Endothelial cell of umbilical vein (primary cell): Measurements from ENCODE around the gene CIDEA.
"Not testable (repeated sequence)": the region's sequence is repeated elsewhere in the genome, so short reads cannot be mapped to it uniquely, and the experiment has no call there.

Source experiments
- EZH2 ChIP-seq: IDR thresholded peaks from 2 replicates; pipeline ENCODE4 v1.6.1; 2012; ENCODE audit warnings: borderline replicate concordance, low read depth, mild to moderate bottlenecking, moderate library complexity, low read length, inconsistent platforms; ENCODE audit not compliant: severe bottlenecking
- JUN ChIP-seq: IDR thresholded peaks from 2 replicates; pipeline ENCODE4 v1.6.1; 2011; ENCODE audit warnings: borderline replicate concordance, low read depth; ENCODE audit not compliant: insufficient read length, insufficient read depth
- TF ChIP-seq, protein P1 (sequence below), 2 donors: IDR thresholded peaks; 1 replicate in 1 of 2; 2 replicates in 1 of 2; pipeline ENCODE4 v1.5.1; 2011; ENCODE audit warnings: low read length in 2 of 2, mild to moderate bottlenecking in 2 of 2, moderate library complexity in 2 of 2, control low read depth in 1 of 2, inconsistent platforms in 1 of 2, low read depth in 1 of 2; ENCODE audit not compliant: insufficient read depth in 1 of 2; ENCODE audit errors: extremely low read depth in 1 of 2

- not testable (repeated sequence) for TF ChIP-seq JUN, EZH2
- TF ChIP-seq, protein P1, sequence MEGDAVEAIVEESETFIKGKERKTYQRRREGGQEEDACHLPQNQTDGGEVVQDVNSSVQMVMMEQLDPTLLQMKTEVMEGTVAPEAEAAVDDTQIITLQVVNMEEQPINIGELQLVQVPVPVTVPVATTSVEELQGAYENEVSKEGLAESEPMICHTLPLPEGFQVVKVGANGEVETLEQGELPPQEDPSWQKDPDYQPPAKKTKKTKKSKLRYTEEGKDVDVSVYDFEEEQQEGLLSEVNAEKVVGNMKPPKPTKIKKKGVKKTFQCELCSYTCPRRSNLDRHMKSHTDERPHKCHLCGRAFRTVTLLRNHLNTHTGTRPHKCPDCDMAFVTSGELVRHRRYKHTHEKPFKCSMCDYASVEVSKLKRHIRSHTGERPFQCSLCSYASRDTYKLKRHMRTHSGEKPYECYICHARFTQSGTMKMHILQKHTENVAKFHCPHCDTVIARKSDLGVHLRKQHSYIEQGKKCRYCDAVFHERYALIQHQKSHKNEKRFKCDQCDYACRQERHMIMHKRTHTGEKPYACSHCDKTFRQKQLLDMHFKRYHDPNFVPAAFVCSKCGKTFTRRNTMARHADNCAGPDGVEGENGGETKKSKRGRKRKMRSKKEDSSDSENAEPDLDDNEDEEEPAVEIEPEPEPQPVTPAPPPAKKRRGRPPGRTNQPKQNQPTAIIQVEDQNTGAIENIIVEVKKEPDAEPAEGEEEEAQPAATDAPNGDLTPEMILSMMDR (IDR thresholded peaks at IDR 0.05; ENCODE audit: extremely low read depth in 1 of 2, insufficient read depth in 1 of 2, low read depth in 1 of 2, low read length in 2 of 2), result not testable (repeated sequence)
These were observed 32.1 kb upstream of the CIDEA start for GRCh38 chr18:12222041-12222440.
